ENCODE data around the gene ACTR8. TPM values are rescaled to one million over a fixed set of nuclear protein-coding genes. Genes with fewer than 3 reads are reported as not detected.

The ACTR8 gene
- total RNA-seq, 2 experiments from 2014 or later, result 29.8 to 29.9 TPM

GRCh38 chr3:53829605-53830004 lies 52.3 kb downstream of the ACTR8 start:
- H3K9me3 Mint-ChIP-seq, result no peaks in the 10 kb centered on the region
- no peaks in the 10 kb centered on the region for H3K36me3 Mint-ChIP-seq

GRCh38 chr3:53828581-53828980 lies 53.4 kb downstream of the ACTR8 start:
- DNase-seq, result no peak
- no peaks in the 10 kb centered on the region for H3K4me1 Mint-ChIP-seq
- no peaks in the 10 kb centered on the region for H3K9me3 Mint-ChIP-seq
- no peaks in the 10 kb centered on the region for H3K36me3 Mint-ChIP-seq
- no peak overlapping the region for H3K27ac Mint-ChIP-seq
- no peaks in the 10 kb centered on the region for H3K27me3 Mint-ChIP-seq
- no peak overlapping the region for H3K4me3 Mint-ChIP-seq

More at GRCh38 chr3:53829605-53830004, 52.3 kb downstream of the ACTR8 start:
- no peak overlapping the region for H3K27ac Mint-ChIP-seq
- no peaks in the 10 kb centered on the region for H3K27me3 Mint-ChIP-seq
- H3K4me1 Mint-ChIP-seq, result no peaks in the 10 kb centered on the region
- H3K4me3 Mint-ChIP-seq, result no peak overlapping the region
- no peak for DNase-seq

- no peaks in the 10 kb centered on the region for H3K27me3 Mint-ChIP-seq
- no peak for DNase-seq
- no peaks in the 10 kb centered on the region for H3K4me1 Mint-ChIP-seq
- H3K4me3 Mint-ChIP-seq, result no peak overlapping the region
- no peak overlapping the region for H3K27ac Mint-ChIP-seq
- H3K9me3 Mint-ChIP-seq, result no peaks in the 10 kb centered on the region
- H3K36me3 Mint-ChIP-seq, result no peaks in the 10 kb centered on the region
Observed at GRCh38 chr3:53826048-53826447, 55.9 kb downstream of the ACTR8 start.

- Mint-ChIP-seq H3K36me3 (no peaks in the 10 kb centered on the region), H3K4me1 (no peaks in the 10 kb centered on the region), H3K27ac (no peak overlapping the region), H3K4me3 (no peak overlapping the region), H3K9me3 (no peaks in the 10 kb centered on the region), H3K27me3 (no peaks in the 10 kb centered on the region)
- DNase-seq, result no peak
Observed at GRCh38 chr3:53824795-53825194, 57.2 kb downstream of the ACTR8 start.

- H3K27me3 Mint-ChIP-seq, result no peaks in the 10 kb centered on the region
- no peak overlapping the region for H3K4me3 Mint-ChIP-seq
- H3K27ac Mint-ChIP-seq, result no peak overlapping the region
- no peak for DNase-seq
- no peaks in the 10 kb centered on the region for H3K4me1 Mint-ChIP-seq
- H3K36me3 Mint-ChIP-seq, result no peaks in the 10 kb centered on the region
- no peaks in the 10 kb centered on the region for H3K9me3 Mint-ChIP-seq
Observed at GRCh38 chr3:53823956-53824657, 57.8 kb downstream of the ACTR8 start.

- H3K27me3 Mint-ChIP-seq, result peaks cover under 1% of the 10 kb centered on the region
- no peak overlapping the region for H3K27ac Mint-ChIP-seq
- no peaks in the 10 kb centered on the region for H3K36me3 Mint-ChIP-seq
- no peak for DNase-seq
- no peaks in the 10 kb centered on the region for H3K9me3 Mint-ChIP-seq
- H3K4me1 Mint-ChIP-seq, result no peaks in the 10 kb centered on the region
- H3K4me3 Mint-ChIP-seq, result no peak overlapping the region
Observed at GRCh38 chr3:53823026-53823955, 58.7 kb downstream of the ACTR8 start.

GRCh38 chr3:53822331-53822741 lies 59.6 kb downstream of the ACTR8 start:
- no peak for DNase-seq
- Mint-ChIP-seq H3K36me3 (no peaks in the 10 kb centered on the region), H3K27me3 (peaks cover 6% of the 10 kb centered on the region), H3K4me3 (no peak overlapping the region), H3K27ac (no peak overlapping the region), H3K4me1 (peaks cover 2% of the 10 kb centered on the region), H3K9me3 (no peaks in the 10 kb centered on the region)

- no peaks in the 10 kb centered on the region for H3K9me3 Mint-ChIP-seq
- no peak overlapping the region for H3K4me3 Mint-ChIP-seq
- H3K27ac Mint-ChIP-seq, result no peak overlapping the region
- H3K27me3 Mint-ChIP-seq, result peaks cover 6% of the 10 kb centered on the region
- DNase-seq, result no peak
- H3K36me3 Mint-ChIP-seq, result no peaks in the 10 kb centered on the region
- H3K4me1 Mint-ChIP-seq, result peaks cover 2% of the 10 kb centered on the region
Observed at GRCh38 chr3:53821631-53822121, 60.3 kb downstream of the ACTR8 start.

GRCh38 chr3:53820756-53821580 lies 61.0 kb downstream of the ACTR8 start:
- DNase-seq, result no peak
- Mint-ChIP-seq H3K27me3 (peaks cover 6% of the 10 kb centered on the region), H3K27ac (no peak overlapping the region), H3K4me1 (peaks cover 2% of the 10 kb centered on the region), H3K36me3 (no peaks in the 10 kb centered on the region), H3K4me3 (no peak overlapping the region), H3K9me3 (no peaks in the 10 kb centered on the region)

GRCh38 chr3:53820084-53820483 lies 61.9 kb downstream of the ACTR8 start:
- Mint-ChIP-seq H3K4me3 (no peak overlapping the region), H3K27ac (no peak overlapping the region), H3K9me3 (no peaks in the 10 kb centered on the region), H3K4me1 (peaks cover 2% of the 10 kb centered on the region), H3K36me3 (no peaks in the 10 kb centered on the region), H3K27me3 (peaks cover 6% of the 10 kb centered on the region)
- no peak for DNase-seq

GRCh38 chr3:53819163-53819868 lies 62.6 kb downstream of the ACTR8 start:
- DNase-seq, result no peak
- peaks cover 2% of the 10 kb centered on the region for H3K4me1 Mint-ChIP-seq
- H3K4me3 Mint-ChIP-seq, result no peak overlapping the region
- H3K36me3 Mint-ChIP-seq, result no peaks in the 10 kb centered on the region
- no peaks in the 10 kb centered on the region for H3K9me3 Mint-ChIP-seq
- H3K27ac Mint-ChIP-seq, result no peak overlapping the region
- H3K27me3 Mint-ChIP-seq, result peaks cover 6% of the 10 kb centered on the region

- no peaks in the 10 kb centered on the region for H3K36me3 Mint-ChIP-seq
- no peak for DNase-seq
- H3K27me3 Mint-ChIP-seq, result peaks cover 6% of the 10 kb centered on the region
- H3K27ac Mint-ChIP-seq, result no peak overlapping the region
- peaks cover 2% of the 10 kb centered on the region for H3K4me1 Mint-ChIP-seq
- no peaks in the 10 kb centered on the region for H3K9me3 Mint-ChIP-seq
- H3K4me3 Mint-ChIP-seq, result no peak overlapping the region
Observed at GRCh38 chr3:53818221-53819162, 63.5 kb downstream of the ACTR8 start.

- Mint-ChIP-seq H3K4me1 (peaks cover 2% of the 10 kb centered on the region), H3K4me3 (no peak overlapping the region), H3K36me3 (no peaks in the 10 kb centered on the region), H3K9me3 (no peaks in the 10 kb centered on the region), H3K27ac (no peak overlapping the region), H3K27me3 (peaks cover 6% of the 10 kb centered on the region)
- no peak for DNase-seq
Observed at GRCh38 chr3:53817809-53818208, 64.1 kb downstream of the ACTR8 start.
